Mesenchymal stem cell (in vitro differentiated cells and primary cell): ENCODE results near the gene RUNX3.
A peak's percentile ranks its signal among the peaks of the same experiment; 100 is the strongest.

Source experiments
- DNase-seq: peaks from one replicate; pipeline ENCODE4 v3.0.0-alpha.2; 2013
- H2AFZ ChIP-seq: one replicate; pipeline ENCODE4 v1.6.1; 2013; ENCODE audit warnings: low read depth, mild to moderate bottlenecking, control low read depth, inconsistent platforms, low read length, moderate library complexity
- H2AK5ac ChIP-seq: 2 replicates; pipeline ENCODE4 v1.6.1; 2013; ENCODE audit warnings: low read length, moderate library complexity, mild to moderate bottlenecking, inconsistent platforms; ENCODE audit not compliant: severe bottlenecking
- H2BK120ac ChIP-seq: one replicate; pipeline ENCODE4 v1.6.1; 2013; ENCODE audit warnings: low read depth, mild to moderate bottlenecking, inconsistent platforms, low read length, moderate library complexity
- H2BK12ac ChIP-seq, 2 experiments: one replicate each; pipeline ENCODE4 v1.6.1; 2013; ENCODE audit warnings: inconsistent platforms in 2 of 2, low read length in 2 of 2, mild to moderate bottlenecking in 2 of 2, moderate library complexity in 2 of 2, control low read depth in 1 of 2
- H2BK15ac ChIP-seq: one replicate; pipeline ENCODE4 v1.6.1; 2013; ENCODE audit warnings: mild to moderate bottlenecking, low read depth, inconsistent platforms; ENCODE audit not compliant: poor library complexity, severe bottlenecking
- H2BK5ac ChIP-seq: 2 replicates; pipeline ENCODE4 v1.6.1; 2013; ENCODE audit warnings: low read depth, mild to moderate bottlenecking, low read length, control low read depth, inconsistent platforms; ENCODE audit not compliant: poor library complexity, severe bottlenecking
- H3K14ac ChIP-seq, 2 experiments: one replicate each; pipeline ENCODE4 v1.6.1; 2013; ENCODE audit warnings: inconsistent platforms in 2 of 2, low read length in 2 of 2, control low read depth in 1 of 2, mild to moderate bottlenecking in 1 of 2, moderate library complexity in 1 of 2
- H3K18ac ChIP-seq, 2 experiments: one replicate each; pipeline ENCODE4 v1.6.1; 2013; ENCODE audit warnings: inconsistent platforms in 2 of 2, low read length in 2 of 2, control low read depth in 1 of 2, low read depth in 1 of 2, mild to moderate bottlenecking in 1 of 2
- H3K23ac ChIP-seq, 2 experiments: one replicate each; pipeline ENCODE4 v1.6.1; 2013; ENCODE audit warnings: inconsistent platforms in 2 of 2, low read length in 2 of 2, mild to moderate bottlenecking in 2 of 2, moderate library complexity in 2 of 2, control low read depth in 1 of 2
- H3K27ac ChIP-seq: 2 replicates; pipeline ENCODE4 v1.5.1; 2013; ENCODE audit warnings: mild to moderate bottlenecking, moderate library complexity, low read length, control low read depth, inconsistent platforms; ENCODE audit not compliant: poor library complexity, severe bottlenecking
- H3K27me3 ChIP-seq, 2 experiments: 2 replicates each; pipeline versions ENCODE4 v1.6.1 to v1.7.0; 2013; ENCODE audit warnings: low read length in 2 of 2, mild to moderate bottlenecking in 2 of 2, moderate library complexity in 2 of 2, control low read depth in 1 of 2, inconsistent platforms in 1 of 2; ENCODE audit not compliant: control insufficient read depth in 1 of 2, insufficient read depth in 1 of 2
- H3K36me3 ChIP-seq, 2 experiments: 2 replicates each; pipeline versions ENCODE4 v1.6.1 to v1.7.0; 2013; ENCODE audit warnings: low read length in 2 of 2, control low read depth in 1 of 2, inconsistent platforms in 1 of 2, low read depth in 1 of 2, mild to moderate bottlenecking in 1 of 2; ENCODE audit not compliant: insufficient read depth in 2 of 2, control insufficient read depth in 1 of 2
- H3K4ac ChIP-seq, 2 experiments: one replicate each; pipeline ENCODE4 v1.6.1; 2013; ENCODE audit warnings: inconsistent platforms in 2 of 2, low read length in 2 of 2, mild to moderate bottlenecking in 2 of 2, moderate library complexity in 2 of 2, control low read depth in 1 of 2, low read depth in 1 of 2
- H3K4me1 ChIP-seq: 2 replicates; pipeline ENCODE4 v1.6.1; 2013; ENCODE audit warnings: low read depth, low read length, control low read depth; ENCODE audit not compliant: control insufficient read depth, insufficient read depth
- H3K4me2 ChIP-seq: 2 replicates; pipeline ENCODE4 v1.6.1; 2013; ENCODE audit warnings: low read length, mild to moderate bottlenecking, inconsistent platforms; ENCODE audit not compliant: poor library complexity, severe bottlenecking
- H3K4me3 ChIP-seq, 2 experiments: 2 replicates each; pipeline versions ENCODE4 v1.5.1 to v1.7.0; 2013; ENCODE audit warnings: low read length in 2 of 2, mild to moderate bottlenecking in 2 of 2, control low read depth in 1 of 2, low read depth in 1 of 2; ENCODE audit not compliant: insufficient read depth in 1 of 2
- H3K79me1 ChIP-seq: replicated peaks from 2 replicates; pipeline ENCODE4 v1.6.1; 2013; ENCODE audit warnings: mild to moderate bottlenecking, control low read depth, low read length, inconsistent platforms; ENCODE audit not compliant: poor library complexity, severe bottlenecking
- H3K9ac ChIP-seq: 2 replicates; pipeline ENCODE4 v1.7.0; 2013; ENCODE audit warnings: mild to moderate bottlenecking, low read length, moderate library complexity
- H3K9me3 ChIP-seq: 2 replicates; pipeline ENCODE4 v1.7.0; 2013; ENCODE audit warnings: mild to moderate bottlenecking, low read length; ENCODE audit not compliant: control insufficient read depth
- H4K8ac ChIP-seq: one replicate; pipeline ENCODE4 v1.6.1; 2013; ENCODE audit warnings: inconsistent platforms, mild to moderate bottlenecking, low read length, moderate library complexity
- H4K91ac ChIP-seq: one replicate; pipeline ENCODE4 v1.6.1; 2013; ENCODE audit warnings: mild to moderate bottlenecking, low read length, inconsistent platforms
- WGBS: methylation state at CpG from one replicate; pipeline ENCODE4 v1.1.7; 2013; ENCODE audit warnings: mixed read lengths; 5-methylcytosine and 5-hydroxymethylcytosine counted together

The RUNX3 gene

DNA sequence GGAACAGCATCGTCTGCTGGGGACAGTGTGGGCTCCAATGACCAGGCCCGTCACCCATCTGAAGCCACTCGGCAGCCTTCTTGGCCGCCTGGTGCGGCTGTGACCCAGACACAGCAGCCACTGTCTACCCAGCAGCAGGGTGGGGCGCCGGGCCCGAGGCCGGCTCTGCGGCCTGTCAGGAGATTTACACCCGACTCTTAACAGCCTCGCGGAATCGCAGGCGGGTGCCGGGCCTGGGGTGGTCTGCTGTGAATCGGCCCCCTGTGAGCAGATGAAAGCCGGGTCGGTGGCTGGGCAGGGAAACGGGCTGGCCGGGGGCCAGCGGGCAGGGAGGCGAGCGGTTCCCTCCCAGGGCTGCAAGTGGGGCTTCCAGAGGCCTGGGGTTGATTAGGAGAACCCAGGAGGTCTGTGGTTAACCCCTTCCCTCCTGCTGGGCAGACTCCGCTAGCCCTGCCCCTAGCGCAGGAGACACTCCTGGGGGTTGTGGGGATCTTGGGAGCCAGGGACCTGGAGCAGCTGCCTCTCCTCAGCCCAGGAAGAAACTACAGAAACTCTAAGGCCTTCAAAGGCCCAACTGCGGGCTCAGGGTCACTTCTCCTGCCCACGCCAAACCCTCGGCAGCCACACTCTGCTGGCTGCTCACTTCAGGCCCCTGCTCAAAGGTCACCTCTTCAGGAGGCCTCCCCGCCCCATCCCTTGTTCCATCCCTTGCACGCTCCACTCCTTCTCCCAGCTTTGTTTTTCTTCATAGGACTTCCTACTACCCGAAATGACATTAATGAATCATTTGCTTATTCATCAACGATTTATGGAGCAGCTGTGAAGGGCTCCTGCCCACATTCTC is 15.6 kb downstream of the RUNX3 start:
- H2BK12ac ChIP-seq = no peak overlapping the region

DNA sequence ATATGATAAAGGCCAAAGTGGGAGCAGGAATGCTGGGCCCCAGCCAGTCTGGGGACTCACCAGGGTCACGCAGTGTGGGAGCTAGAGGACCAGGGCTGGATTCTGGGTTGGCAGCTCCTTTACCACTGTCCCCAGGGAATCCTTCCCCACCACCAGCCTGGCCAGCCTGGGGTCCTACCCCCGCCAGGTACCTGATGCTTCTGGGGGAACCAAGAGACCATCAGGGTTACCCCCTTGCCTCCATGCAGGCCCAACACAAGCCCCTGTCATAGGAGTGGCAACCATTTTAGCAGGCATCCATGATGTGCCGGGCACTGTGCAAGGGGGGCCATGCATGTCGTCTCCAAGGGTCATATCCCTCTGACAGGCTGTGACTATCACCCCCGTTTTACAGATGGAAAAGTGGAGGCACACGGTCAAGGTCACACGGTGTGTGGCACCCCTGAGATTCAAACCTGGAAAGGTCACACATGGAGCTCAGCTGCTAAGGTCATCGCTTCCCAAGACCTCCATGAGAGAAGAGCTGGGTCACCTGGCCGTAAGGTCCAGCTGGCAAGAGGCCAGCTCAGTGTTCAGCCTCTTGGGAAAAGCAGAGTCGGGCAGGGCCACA is 16.4 kb downstream of the RUNX3 start:
- DNase-seq = no peak
- Histone ChIP-seq H3K27me3 (peaks cover 9 to 22% of the 10 kb centered on the region in 2 experiments), H3K79me1 (no peaks in the 10 kb centered on the region), H2BK120ac (no peak overlapping the region), H3K4me2 (no peak overlapping the region), H4K8ac (peak overlapping the region; percentile 60), H2BK5ac (peak overlapping the region; percentile 25), H3K23ac (no peak overlapping the region), H3K9me3 (no peaks in the 10 kb centered on the region), H2AK5ac (no peak overlapping the region), H3K18ac (peak overlapping the region; percentile 5 to 42), H2BK12ac (no peak overlapping the region), H3K4me3 (no peak overlapping the region), H3K4ac (no peak overlapping the region), H3K9ac (peak overlapping the region; percentile 68), H3K14ac (no peak overlapping the region), H2AFZ (peak overlapping the region; percentile 16), H3K4me1 (peaks cover 26% of the 10 kb centered on the region), H4K91ac (no peak overlapping the region), H3K27ac (peak overlapping the region; percentile 49), H2BK15ac (no peak overlapping the region), H3K36me3 (no peaks in the 10 kb centered on the region)
- WGBS = 92% methylated on average over 10 of the region's 10 CpGs

More for the DNA sequence above, 15.6 kb downstream of the RUNX3 start:
- H3K79me1 ChIP-seq = no peaks in the 10 kb centered on the region
- no peaks in the 10 kb centered on the region for H3K36me3 ChIP-seq
- H3K9ac ChIP-seq = peak overlapping the region; percentile 68
- DNase-seq = peak; percentile 64
- peak overlapping the region in 1 of 2 experiments; percentile 66 for H3K4ac ChIP-seq
- 37% methylated on average over 30 of the region's 33 CpGs for WGBS
- H2AK5ac ChIP-seq = no peak overlapping the region
- H3K14ac ChIP-seq = no peak overlapping the region
- H2BK15ac ChIP-seq = no peak overlapping the region
- H3K4me3 ChIP-seq = no peak overlapping the region
- H3K18ac ChIP-seq = peak overlapping the region; percentile 5 to 42
- H3K27ac ChIP-seq = peak overlapping the region; percentile 57
- H4K91ac ChIP-seq = no peak overlapping the region
- H2BK5ac ChIP-seq = peak overlapping the region; percentile 25
- no peaks in the 10 kb centered on the region for H3K9me3 ChIP-seq
- H3K23ac ChIP-seq = no peak overlapping the region
- H3K4me2 ChIP-seq = peak overlapping the region; percentile 13
- peaks cover 26% of the 10 kb centered on the region for H3K4me1 ChIP-seq
- peaks cover 9 to 27% of the 10 kb centered on the region in 2 experiments for H3K27me3 ChIP-seq
- H4K8ac ChIP-seq = peak overlapping the region; percentile 60
- H2BK120ac ChIP-seq = no peak overlapping the region
- H2AFZ ChIP-seq = peak overlapping the region; percentile 39

DNA sequence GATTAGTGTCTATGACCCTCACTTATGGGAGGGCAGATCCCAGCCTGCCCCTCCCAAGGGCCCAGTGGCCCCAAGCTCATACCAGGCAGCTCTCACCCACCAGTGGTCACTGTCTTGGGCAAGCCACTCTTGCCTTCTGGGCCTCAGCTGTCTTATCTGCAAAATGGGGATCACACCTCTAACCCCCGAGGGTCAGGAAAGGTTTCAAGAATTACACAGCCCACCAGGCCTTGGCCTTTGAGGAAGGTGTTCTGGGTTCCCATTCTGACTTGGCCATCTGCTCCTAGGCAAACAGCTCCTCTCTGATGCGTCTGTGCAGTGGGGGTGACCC is 16.8 kb downstream of the RUNX3 start:
- WGBS = 97% methylated on average over 2 of the region's 2 CpGs
- Histone ChIP-seq H2BK120ac (no peak overlapping the region), H3K4me2 (no peak overlapping the region)

More for the DNA sequence above, 16.8 kb downstream of the RUNX3 start:
- H3K4ac ChIP-seq = no peak overlapping the region
- no peak overlapping the region for H3K14ac ChIP-seq
- H2AK5ac ChIP-seq = no peak overlapping the region
- H2AFZ ChIP-seq = no peak overlapping the region
- peaks cover 7 to 21% of the 10 kb centered on the region in 2 experiments for H3K27me3 ChIP-seq
- H2BK15ac ChIP-seq = no peak overlapping the region
- H3K4me1 ChIP-seq = peaks cover 26% of the 10 kb centered on the region
- no peak overlapping the region for H3K9ac ChIP-seq
- no peaks in the 10 kb centered on the region for H3K79me1 ChIP-seq
- no peak overlapping the region for H3K18ac ChIP-seq
- no peak overlapping the region for H3K4me3 ChIP-seq
- peak overlapping the region; percentile 52 for H4K91ac ChIP-seq
- no peak overlapping the region for H3K23ac ChIP-seq
- H4K8ac ChIP-seq = peak overlapping the region; percentile 41
- H3K36me3 ChIP-seq = no peaks in the 10 kb centered on the region
- no peak overlapping the region for H3K27ac ChIP-seq
- H2BK5ac ChIP-seq = no peak overlapping the region
- DNase-seq = no peak
- H2BK12ac ChIP-seq = no peak overlapping the region
- no peaks in the 10 kb centered on the region for H3K9me3 ChIP-seq
